ENCODE measurements around the gene GKAP1.
"Not testable (repeated sequence)": the region's sequence is repeated elsewhere in the genome, so short reads cannot be mapped to it uniquely, and the experiment has no call there.

GKAP1 gene

DNA sequence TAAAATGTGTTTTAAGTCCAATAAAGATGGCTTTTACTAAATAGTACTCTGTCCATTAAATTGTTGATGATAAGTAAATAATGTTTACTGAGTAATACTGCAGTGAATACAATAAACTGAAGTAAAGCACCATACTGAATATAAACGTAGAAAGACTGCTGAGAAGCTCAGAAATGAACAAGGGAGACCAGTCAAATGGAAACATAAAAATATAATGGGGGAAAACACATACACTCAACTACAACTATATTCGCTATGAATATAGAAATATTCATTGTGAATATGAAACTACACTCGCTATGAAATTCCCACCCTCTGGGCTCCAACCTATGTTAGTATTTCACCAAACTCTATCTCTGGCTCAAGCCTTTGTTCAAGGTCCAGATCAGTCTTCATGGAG is 67.9 kb downstream of the GKAP1 start:
- Histone ChIP-seq H3K9me3 (ENCODE audit: insufficient read depth, low read length, severe bottlenecking) (no peaks in the 10 kb centered on the region), H3K27ac (ENCODE audit: low read length) (no peak overlapping the region), H3K36me3 (ENCODE audit: insufficient read depth, low read length) (no peaks in the 10 kb centered on the region), H2AFZ (ENCODE audit: low read depth, low read length) (no peak overlapping the region), H3K4me3 (ENCODE audit: low read depth in 1 of 2, low read length in 2 of 2) (no peak overlapping the region), H3K79me2 (ENCODE audit: insufficient read depth, low read length) (no peaks in the 10 kb centered on the region), H4K20me1 (ENCODE audit: insufficient read depth, low read length) (no peaks in the 10 kb centered on the region), H3K4me2 (ENCODE audit: insufficient read depth, low read length) (no peak overlapping the region), H3K27me3 (ENCODE audit: insufficient read depth, low read length, poor library complexity) (no peaks in the 10 kb centered on the region), H3K9ac (ENCODE audit: low read depth, low read length) (no peak overlapping the region), H3K4me1 (ENCODE audit: insufficient read depth, low read length) (no peaks in the 10 kb centered on the region)
- DNase-seq, result no peak
- TF ChIP-seq, protein P1, sequence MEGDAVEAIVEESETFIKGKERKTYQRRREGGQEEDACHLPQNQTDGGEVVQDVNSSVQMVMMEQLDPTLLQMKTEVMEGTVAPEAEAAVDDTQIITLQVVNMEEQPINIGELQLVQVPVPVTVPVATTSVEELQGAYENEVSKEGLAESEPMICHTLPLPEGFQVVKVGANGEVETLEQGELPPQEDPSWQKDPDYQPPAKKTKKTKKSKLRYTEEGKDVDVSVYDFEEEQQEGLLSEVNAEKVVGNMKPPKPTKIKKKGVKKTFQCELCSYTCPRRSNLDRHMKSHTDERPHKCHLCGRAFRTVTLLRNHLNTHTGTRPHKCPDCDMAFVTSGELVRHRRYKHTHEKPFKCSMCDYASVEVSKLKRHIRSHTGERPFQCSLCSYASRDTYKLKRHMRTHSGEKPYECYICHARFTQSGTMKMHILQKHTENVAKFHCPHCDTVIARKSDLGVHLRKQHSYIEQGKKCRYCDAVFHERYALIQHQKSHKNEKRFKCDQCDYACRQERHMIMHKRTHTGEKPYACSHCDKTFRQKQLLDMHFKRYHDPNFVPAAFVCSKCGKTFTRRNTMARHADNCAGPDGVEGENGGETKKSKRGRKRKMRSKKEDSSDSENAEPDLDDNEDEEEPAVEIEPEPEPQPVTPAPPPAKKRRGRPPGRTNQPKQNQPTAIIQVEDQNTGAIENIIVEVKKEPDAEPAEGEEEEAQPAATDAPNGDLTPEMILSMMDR (IDR thresholded peaks at IDR 0.05; ENCODE audit: borderline replicate concordance, extremely low read depth, low read length, poor library complexity, severe bottlenecking), result no peak
- TF ChIP-seq EZH2 (IDR thresholded peaks at IDR 0.05; ENCODE audit: borderline replicate concordance, low read depth, low read length, severe bottlenecking), result no peak
- ATAC-seq (ENCODE audit: insufficient read depth, low read depth), result no peak

DNA sequence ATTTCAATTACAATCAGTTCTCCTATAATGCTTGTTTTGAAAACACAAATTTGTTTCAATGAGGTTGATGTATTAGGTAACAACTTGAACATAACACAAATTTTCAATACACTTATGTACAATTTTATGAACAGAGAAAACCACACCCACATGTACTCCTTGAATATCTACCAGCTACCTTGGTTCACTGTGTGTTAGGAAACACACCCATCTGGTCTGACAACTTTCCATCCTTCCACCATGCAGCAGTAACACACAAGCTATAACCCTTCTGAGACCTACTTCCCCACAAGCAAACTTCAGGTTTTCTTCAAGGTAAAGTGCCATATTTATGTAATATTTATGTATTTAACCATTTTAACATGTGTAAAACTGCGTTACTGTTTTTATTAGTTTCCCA is 73.4 kb downstream of the GKAP1 start:
- Histone ChIP-seq H3K9me3 (ENCODE audit: insufficient read depth, low read length, severe bottlenecking) (no peaks in the 10 kb centered on the region), H3K36me3 (ENCODE audit: insufficient read depth, low read length) (no peaks in the 10 kb centered on the region), H2AFZ (ENCODE audit: low read depth, low read length) (no peak overlapping the region), H4K20me1 (ENCODE audit: insufficient read depth, low read length) (no peaks in the 10 kb centered on the region), H3K4me3 (ENCODE audit: low read depth in 1 of 2, low read length in 2 of 2) (no peak overlapping the region), H3K9ac (ENCODE audit: low read depth, low read length) (no peak overlapping the region), H3K4me1 (ENCODE audit: insufficient read depth, low read length) (no peaks in the 10 kb centered on the region), H3K4me2 (ENCODE audit: insufficient read depth, low read length) (no peak overlapping the region), H3K79me2 (ENCODE audit: insufficient read depth, low read length) (no peaks in the 10 kb centered on the region), H3K27ac (ENCODE audit: low read length) (no peak overlapping the region), H3K27me3 (ENCODE audit: insufficient read depth, low read length, poor library complexity) (no peaks in the 10 kb centered on the region)
- no peak for ATAC-seq (ENCODE audit: insufficient read depth, low read depth)
- TF ChIP-seq EZH2 (IDR thresholded peaks at IDR 0.05; ENCODE audit: borderline replicate concordance, low read depth, low read length, severe bottlenecking), result no peak
- TF ChIP-seq, protein P1 (IDR thresholded peaks at IDR 0.05; ENCODE audit: borderline replicate concordance, extremely low read depth, low read length, poor library complexity, severe bottlenecking), result no peak
- DNase-seq, result no peak

DNA sequence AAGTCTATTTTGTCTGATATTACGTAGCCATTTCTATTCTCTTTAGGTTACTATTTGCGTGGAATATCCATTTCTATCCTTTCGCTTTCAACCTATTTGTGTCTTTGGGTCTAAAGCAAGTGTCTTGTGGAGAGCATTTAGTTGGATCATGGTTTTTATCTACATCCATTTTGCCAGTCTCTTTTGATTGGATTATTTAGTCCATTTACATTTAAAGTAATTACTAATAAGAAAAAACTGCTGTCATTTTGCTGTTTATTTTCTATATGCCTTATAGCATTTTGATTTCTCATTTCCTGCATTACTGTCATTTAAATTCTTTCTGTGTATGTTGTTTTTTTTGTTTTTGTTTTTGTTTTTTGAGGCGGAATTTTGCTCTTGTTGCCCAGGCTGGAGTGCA is 83.8 kb downstream of the GKAP1 start:
- no peak for TF ChIP-seq EZH2 (IDR thresholded peaks at IDR 0.05; ENCODE audit: borderline replicate concordance, low read depth, low read length, severe bottlenecking)
- TF ChIP-seq, protein P1 (IDR thresholded peaks at IDR 0.05; ENCODE audit: borderline replicate concordance, extremely low read depth, low read length, poor library complexity, severe bottlenecking), result no peak
- H3K27me3 ChIP-seq (ENCODE audit: insufficient read depth, low read length, poor library complexity), result no peaks in the 10 kb centered on the region
- H3K4me1 ChIP-seq (ENCODE audit: insufficient read depth, low read length), result no peaks in the 10 kb centered on the region
- DNase-seq, result no peak
- H3K4me3 ChIP-seq (ENCODE audit: low read depth in 1 of 2, low read length in 2 of 2), result no peak overlapping the region
- H2AFZ ChIP-seq (ENCODE audit: low read depth, low read length), result no peak overlapping the region
- H4K20me1 ChIP-seq (ENCODE audit: insufficient read depth, low read length), result no peaks in the 10 kb centered on the region
- H3K4me2 ChIP-seq (ENCODE audit: insufficient read depth, low read length), result no peak overlapping the region
- no peak overlapping the region for H3K27ac ChIP-seq (ENCODE audit: low read length)
- no peaks in the 10 kb centered on the region for H3K9me3 ChIP-seq (ENCODE audit: insufficient read depth, low read length, severe bottlenecking)
- H3K79me2 ChIP-seq (ENCODE audit: insufficient read depth, low read length), result no peaks in the 10 kb centered on the region
- no peak for ATAC-seq (ENCODE audit: insufficient read depth, low read depth)
- H3K36me3 ChIP-seq (ENCODE audit: insufficient read depth, low read length), result no peaks in the 10 kb centered on the region
- H3K9ac ChIP-seq (ENCODE audit: low read depth, low read length), result no peak overlapping the region

DNA sequence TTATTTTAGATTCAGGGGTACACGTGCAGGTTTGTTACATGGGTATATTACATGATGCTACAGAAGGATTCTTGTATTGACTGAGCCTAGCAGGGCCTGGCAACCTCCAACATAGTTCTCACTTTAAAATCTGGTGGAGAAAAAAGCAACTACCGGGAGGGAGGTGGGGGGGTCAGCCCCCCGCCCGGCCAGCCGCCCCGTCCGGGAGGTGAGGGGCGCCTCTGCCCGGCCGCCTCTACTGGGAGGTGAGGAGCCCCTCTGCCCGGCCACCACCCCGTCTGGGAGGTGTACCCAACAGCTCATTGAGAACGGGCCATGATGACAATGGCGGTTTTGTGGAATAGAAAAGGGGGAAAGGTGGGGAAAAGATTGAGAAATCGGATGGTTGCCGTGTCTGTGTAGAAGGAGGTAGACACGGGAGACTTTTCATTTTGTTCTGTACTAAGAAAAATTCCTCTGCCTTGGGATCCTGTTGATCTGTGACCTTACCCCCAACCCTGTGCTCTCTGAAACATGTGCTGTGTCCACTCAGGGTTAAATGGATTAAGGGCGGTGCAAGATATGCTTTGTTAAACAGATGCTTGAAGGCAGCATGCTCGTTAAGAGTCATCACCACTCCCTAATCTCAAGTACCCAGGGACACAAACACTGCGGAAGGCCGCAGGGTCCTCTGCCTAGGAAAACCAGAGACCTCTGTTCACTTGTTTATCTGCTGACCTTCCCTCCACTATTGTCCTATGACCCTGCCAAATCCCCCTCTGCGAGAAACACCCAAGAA is 88.8 kb downstream of the GKAP1 start:
- H3K79me2 ChIP-seq (ENCODE audit: insufficient read depth, low read length); H3K4me2 ChIP-seq (ENCODE audit: insufficient read depth, low read length); H3K4me1 ChIP-seq (ENCODE audit: insufficient read depth, low read length); H3K9ac ChIP-seq (ENCODE audit: low read depth, low read length); DNase-seq; H3K36me3 ChIP-seq (ENCODE audit: insufficient read depth, low read length); H2AFZ ChIP-seq (ENCODE audit: low read depth, low read length); H3K9me3 ChIP-seq (ENCODE audit: insufficient read depth, low read length, severe bottlenecking); ATAC-seq (ENCODE audit: insufficient read depth, low read depth); H3K4me3 ChIP-seq (ENCODE audit: low read depth in 1 of 2, low read length in 2 of 2); H3K27me3 ChIP-seq (ENCODE audit: insufficient read depth, low read length, poor library complexity); H4K20me1 ChIP-seq (ENCODE audit: insufficient read depth, low read length); H3K27ac ChIP-seq (ENCODE audit: low read length): not testable (repeated sequence)
